GM11168 (cell line): Measurements from ENCODE around the gene ZSCAN26.

Source experiments
- in situ Hi-C: fragments of 300-500 bp; cut with MboI; formaldehyde crosslinking; loops from one replicate; pipeline ENCODE4 v1.12.0; 2022; ENCODE audit warnings: low sequenced_read_pairs; ENCODE audit not compliant: unreplicated experiment

Gene ZSCAN26

DNA sequence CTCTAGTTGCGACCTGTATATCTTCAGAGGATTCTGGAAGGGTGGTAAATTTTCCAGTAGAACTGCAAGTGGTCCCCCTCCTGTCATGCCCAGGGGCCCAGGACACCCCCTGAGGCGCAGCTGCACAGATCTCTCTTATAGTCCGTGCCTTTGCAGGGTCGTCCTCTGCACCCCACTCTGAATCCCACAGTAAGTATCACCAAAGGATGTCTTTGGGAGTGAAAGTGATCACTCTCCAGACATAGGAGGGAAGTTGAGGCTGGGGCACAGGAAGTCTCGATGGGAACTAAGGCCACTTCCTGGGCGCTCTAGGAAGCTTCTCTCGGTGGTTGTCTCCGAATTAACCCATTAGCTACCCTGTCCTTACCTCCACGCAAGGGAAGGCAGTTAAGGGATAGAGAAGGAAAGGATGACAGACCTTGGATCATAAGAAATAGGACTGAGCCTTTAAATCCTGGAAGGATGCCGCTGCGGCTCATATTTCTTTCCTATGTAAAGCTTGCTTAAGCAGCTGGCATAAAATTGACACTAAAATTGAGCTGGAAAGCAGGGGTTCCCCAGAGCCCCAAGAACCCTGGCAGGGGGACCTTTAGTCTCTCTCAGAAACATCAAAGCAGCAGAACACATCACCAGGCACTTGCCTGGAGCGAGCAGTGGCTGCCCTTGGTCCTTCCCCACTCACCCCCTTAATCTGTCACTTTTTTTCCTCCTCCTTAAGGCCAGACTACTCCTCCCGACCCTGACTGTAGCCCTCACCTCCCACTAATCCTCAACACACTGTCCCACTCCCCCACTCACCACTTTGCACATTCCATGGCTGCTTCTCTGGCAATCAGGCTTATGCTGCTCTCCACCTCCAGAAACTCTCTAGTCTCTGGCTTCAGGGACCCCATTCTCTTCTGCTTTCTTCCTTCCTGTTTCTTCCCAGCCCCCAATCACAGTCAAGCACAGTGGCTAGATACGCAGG, 14.7 kb upstream of the ZSCAN26 start, which contains the start of gene ZKSCAN4:
Gene ZKSCAN4, minus strand, starts transcription at position 261 of the 967 bp plus-strand sequence. CDS start 289 bp downstream, outside the sequence.
- in situ Hi-C loops = no loop called here

DNA sequence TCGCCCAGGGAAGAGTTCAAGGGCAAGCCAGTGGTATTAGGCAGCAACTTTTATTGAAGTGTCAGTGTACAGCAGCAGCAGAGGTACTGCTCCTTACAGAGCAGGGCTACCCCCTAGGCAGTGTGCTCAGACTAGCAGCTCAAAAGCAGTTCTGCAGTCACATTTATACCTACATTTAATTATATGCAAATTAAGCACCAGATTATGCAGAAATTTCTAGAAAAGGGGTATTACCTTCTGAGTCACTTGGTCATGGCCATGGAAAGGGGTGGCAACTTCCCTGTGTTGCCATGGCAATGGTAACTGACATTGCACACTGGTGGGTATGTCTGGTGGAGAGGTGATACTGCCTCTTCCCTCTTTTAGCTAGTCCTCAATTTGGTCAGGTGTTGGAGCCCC, 12.8 kb upstream of the ZSCAN26 start:
- in situ Hi-C loops = no loop called here

DNA sequence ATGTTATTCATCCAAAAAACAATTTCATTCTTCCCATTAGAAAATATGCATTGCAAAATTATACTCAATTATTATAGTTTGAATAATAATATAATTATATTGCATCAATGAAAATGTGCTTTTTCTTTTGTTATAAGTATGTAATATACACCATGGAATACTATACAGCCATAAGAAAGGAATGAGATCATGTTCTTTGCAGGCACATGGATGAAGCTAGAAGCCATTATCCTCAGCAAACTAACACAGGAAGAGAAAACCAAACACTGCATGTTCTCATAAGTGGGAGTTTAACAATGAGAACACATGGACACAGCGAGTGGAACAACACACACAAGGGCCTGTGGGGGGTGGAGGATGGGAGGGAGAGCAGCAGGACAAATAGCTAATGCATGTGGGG, 9.9 kb upstream of the ZSCAN26 start:
- in situ Hi-C loops = no loop called here

DNA sequence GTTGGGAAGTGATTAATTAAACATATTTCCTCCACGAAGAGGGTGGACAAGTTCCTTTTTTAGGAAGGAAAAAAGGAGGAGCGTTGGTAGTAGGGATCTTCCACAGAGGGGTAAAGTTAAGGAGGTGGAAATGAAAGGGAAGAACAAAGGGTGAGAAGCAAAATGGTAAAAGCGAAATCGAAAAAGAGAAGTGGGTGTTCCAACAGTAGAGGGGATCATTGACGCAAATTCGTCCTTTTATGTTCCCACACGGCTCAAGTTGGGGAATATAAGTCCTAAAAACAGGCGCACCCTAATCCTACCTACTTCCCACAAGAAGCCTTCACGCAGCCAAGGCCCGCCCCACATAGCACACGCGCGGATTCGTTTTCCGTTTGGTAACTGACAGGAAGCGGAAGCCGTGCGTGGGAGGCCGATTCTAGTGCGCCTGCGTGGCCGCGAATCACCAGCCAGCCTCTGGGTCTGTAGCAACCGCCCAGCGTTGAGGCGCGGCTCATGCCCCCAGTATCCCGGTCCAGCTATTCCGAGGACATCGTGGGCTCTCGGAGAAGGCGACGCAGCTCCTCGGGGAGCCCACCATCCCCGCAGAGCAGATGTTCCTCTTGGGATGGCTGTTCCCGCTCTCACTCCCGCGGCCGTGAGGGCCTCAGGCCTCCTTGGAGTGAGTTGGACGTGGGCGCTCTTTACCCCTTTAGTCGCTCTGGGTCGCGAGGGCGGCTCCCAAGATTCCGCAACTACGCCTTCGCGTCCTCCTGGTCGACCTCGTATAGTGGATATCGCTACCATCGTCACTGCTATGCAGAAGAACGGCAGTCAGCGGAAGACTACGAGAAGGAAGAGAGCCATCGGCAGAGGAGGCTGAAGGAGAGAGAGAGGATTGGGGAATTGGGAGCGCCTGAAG, 7.8 kb upstream of the ZSCAN26 start, which contains the start of gene NKAPL:
Gene NKAPL, plus strand, starts transcription at position 421 of the 901 bp plus-strand sequence. Its CDS starts 75 bp downstream, at position 496.
- in situ Hi-C loops = no loop called here

DNA sequence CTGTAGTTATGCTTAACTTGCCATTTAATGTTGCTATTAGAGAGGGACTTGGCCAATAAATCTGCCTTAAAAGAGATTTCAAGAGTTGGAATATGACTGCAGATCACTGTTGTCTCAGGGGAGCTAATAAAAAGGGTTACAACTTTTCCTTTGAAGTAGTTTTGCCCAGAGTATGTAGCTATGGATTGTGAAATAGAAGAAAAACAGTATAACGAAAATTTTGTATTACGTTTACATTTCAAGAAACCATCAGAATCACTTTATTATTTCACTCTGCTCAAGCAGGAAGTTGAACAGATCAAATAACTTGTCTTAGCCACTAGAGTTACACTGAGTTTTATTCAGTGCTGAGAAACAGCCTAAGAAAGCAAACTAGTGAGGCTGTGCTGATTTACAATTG, 3.0 kb upstream of the ZSCAN26 start:
- in situ Hi-C loops = loop anchor here (10.0 kb wide), 1 partner anchor 91 kb away; no protein-coding TSS in a partner anchor

DNA sequence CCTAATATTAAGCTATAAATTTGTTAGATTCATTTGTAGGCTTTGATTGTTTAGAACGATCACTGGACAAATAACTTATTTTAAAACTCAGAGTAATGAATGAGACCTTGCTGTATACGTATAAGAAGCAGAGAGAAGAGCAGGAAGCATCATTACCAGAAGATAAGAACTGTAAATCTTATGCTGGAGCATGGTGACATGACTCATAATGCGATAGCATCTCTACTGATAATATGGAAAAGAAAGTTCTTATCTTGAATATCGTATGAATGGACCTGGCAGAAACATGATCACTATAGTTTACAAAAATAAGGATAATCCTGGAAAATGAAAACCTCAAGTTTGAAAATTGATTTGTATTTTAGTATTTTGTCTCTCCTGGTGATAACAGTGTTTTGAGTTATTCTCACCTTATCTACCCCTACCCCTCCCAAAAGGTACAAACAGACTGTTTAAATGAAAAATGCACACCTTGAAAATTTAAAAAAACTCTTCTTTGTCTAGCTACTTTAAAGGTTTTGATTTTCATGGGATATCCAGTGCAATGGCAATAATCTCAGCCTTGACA, 2.0 kb upstream of the ZSCAN26 start:
- in situ Hi-C loops = loop anchor here (10.0 kb wide), 1 partner anchor 90 kb away; no protein-coding TSS in a partner anchor

DNA sequence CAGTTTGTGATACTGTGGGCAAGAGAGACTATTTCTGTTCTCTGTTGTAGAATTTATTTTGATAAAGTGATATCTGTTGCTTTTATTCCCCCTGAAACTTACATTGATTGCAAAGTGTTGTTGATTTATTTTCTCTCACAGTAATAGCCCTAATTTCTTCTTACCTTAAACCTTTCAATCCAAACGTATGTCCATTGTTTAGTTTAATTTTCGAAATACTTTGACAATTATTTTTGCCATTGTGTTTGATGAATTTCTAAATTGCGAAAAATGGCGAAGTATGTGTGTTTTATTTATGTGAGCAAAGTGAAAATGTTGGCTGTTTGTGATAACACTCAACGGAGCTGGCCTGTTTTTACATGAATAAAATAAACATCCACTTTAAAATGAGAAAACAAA, 381 bp upstream of the ZSCAN26 start:
- in situ Hi-C loops = loop anchor here (10.0 kb wide), 1 partner anchor 88 kb away; no protein-coding TSS in a partner anchor

DNA sequence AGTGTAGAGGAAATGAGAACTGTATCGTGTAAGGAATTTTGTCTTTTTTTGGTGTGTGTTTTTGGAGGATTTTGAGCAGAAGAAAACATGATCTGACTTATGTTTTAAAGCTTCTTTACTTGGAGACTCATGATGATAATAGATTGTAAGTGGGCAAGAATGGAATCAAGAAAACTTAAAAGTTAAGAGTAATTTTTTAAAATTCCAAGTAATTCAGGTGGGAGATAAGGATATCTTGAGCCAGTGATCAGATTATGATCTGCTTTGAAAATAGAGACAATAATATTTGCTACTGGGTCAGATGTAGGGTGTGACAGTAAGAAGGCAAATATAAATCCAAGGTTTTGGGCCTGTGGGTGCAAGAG, 734 bp downstream of the ZSCAN26 start:
- in situ Hi-C loops = loop anchor here (10.0 kb wide), 1 partner anchor 87 kb away; no protein-coding TSS in a partner anchor

DNA sequence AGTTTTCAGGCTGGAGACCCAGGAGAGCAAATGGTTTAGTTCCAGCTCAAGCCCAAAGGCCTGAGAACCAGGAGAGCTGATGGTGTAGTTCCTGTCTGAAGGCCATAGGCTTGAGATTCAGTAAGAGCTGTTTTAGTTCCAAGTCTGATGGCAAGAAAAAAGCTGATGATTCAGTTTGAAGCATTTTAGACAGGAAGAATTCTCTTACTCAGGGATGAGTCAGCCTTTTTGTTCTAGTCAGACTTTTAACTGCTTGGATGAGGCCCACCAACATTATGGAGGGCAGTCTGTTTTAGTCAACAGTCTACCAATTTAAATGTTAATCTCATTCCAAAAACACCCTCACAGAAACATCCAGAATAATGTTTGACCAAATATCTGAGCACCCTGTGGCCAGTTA, 2.5 kb downstream of the ZSCAN26 start:
- in situ Hi-C loops = loop anchor here (10.0 kb wide), 1 partner anchor 85 kb away; no protein-coding TSS in a partner anchor

DNA sequence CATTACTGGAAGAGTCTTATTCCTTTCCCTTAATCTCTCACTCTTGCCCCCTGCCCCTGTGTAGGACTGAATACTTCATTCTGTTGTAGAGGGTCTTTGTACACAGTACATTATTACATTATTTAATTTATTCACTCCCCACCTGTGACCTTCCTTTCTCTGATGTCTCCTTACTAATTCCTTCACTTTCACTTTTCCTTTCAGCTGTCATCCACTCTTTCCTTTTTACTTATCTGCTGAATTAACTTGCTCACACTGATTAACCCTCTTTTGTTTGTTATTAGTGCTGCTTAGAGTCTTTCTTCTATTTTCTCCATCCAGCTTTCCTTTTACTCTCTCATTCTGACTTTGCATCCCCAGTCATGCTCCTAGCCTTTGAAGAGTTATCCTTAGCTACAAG, 7.9 kb downstream of the ZSCAN26 start:
- in situ Hi-C loops = no loop called here

DNA sequence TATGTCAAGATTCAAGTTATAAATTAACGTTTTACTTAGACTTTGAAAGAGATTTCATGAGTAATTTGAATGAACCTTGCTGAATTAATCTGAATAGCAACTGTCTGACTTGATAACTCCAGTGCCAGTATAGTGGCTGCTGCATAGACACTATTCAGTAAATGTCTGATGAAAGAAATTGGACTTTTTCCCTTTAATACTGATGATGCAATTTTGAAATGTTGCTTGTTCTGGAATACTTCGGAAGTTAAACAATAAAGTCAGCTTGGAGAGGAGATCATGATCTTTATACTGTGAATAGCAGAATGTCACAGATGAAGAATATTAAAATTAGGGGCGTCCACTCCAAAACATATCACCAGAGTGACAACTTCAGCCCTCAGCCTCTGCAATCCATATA, 10.8 kb downstream of the ZSCAN26 start:
- in situ Hi-C loops = no loop called here

DNA sequence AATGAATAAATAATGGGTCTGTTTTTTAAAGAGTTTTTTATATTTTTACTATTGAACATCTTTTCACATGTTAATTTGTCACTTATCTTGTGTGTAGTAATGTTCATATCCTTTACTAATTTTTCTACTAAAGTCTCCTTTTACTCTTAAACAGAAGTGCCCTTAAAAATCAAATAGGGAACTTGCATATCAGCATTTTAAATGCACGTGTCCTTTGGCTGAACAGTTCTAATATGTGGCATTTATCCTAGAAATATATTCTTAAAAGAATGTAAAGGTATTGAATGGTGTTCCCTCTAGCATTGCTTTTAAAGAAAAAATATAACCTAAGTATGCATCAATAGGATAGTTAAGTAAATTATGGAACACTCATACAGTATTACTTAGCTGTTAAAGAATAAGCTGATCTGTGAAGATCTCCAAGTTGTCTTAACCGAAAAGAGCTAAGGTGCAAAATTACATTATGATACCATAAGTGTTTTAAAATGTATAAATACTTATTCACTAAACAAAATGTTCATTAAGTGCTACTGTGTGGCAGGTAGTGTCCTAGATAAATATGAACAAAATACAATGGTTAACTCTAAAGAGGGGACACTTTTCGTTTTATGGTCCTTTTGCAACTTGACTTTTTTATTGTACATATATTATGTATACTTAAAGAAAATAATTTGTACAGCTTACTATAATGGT, 13.8 kb downstream of the ZSCAN26 start:
- in situ Hi-C loops = no loop called here

DNA sequence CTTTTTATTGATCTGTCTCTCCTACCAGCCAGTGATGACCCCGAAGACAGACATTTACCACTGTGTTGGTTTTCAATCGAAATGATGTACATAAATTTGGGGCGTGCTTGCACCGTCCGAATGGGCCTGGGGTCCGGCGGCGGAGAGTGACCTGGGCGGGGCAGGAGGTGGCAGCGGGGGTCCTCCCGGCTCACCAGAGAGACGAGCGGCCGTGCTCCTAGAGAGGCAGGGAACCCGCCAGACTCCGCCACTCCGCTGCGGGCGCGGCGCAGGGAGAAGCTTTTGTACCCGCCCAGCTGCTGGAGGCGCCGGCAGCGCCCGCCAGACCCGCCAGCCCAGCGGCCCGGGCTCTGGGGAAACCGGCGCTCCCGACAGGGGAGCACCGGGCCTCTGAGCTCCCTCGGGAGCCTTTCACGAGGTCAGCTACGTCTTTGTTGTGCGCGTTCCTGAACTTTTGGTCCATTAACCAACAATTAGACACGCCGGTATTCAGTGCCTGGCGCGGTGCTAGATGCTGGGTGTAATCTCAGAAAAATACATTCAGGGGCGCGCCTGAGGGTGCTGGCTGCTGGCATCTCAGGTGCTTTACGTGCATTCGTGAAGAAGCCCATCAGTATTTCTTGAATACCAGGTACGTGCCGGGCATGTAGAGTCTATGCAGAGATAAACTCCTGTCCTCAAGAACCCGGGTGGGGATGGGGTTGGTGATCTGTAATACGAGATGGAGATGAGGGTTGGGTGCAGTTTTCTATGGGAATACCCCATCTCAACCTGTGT, 14.5 kb downstream of the ZSCAN26 start, which contains the start of gene PGBD1:
Gene PGBD1, plus strand, starts transcription at position 285 of the 777 bp plus-strand sequence. CDS start 2,242 bp downstream, outside the sequence.
- in situ Hi-C loops = no loop called here

DNA sequence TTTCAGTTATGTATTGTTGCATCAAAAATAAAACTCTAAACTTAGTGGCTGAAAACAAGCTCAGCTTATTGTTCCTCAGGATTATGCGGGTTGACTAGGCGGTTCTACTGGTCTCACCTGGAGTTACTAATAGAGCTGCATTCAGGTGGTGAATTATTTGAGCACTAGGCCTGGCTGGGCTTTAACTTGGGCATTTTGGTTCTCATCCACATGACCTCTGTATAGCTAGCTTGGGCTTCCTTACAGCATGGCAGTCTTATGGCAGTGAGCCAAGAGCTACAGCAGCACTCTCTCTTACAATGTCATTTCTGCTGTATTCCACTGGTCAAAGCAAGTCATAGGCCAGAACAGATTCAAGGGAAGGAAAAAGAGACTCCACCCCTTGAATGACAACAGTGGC, 16.0 kb downstream of the ZSCAN26 start:
- in situ Hi-C loops = no loop called here

DNA sequence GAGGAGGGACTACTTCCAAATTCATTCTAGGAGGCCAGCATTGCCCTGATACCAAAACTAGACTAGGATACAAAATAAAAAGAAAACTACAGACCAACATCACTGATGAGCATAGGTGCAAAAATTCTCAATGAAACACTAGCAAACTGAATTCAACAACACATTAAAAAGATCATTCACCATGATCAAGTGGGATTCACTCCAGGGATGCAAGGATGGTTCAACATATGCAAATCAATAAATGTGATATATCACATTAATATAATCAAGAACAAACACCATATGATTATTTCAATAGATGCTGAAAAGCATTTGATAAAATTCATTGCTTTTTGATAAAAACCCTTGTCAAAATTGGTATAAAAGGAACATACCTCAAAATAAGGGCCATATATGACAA, 24.6 kb downstream of the ZSCAN26 start:
- in situ Hi-C loops = no loop called here

DNA sequence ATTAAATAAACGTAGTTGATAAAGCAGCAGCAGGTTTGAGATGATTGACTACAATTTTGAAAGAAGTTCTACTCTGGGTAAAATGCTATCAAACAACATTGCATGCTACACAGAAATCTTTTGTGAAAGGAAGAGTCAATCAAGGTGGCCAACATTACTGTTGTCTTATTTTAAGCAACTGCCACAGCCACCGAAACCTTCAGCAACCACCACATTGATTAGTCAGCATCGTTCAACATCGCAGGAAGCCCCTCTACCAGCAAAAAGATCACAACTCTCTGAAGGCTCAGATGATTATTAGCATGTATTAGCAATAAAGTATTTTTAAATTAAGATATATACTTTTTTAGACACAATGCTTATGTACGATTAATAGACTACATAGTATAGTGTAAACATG, 28.4 kb downstream of the ZSCAN26 start:
- in situ Hi-C loops = no loop called here

DNA sequence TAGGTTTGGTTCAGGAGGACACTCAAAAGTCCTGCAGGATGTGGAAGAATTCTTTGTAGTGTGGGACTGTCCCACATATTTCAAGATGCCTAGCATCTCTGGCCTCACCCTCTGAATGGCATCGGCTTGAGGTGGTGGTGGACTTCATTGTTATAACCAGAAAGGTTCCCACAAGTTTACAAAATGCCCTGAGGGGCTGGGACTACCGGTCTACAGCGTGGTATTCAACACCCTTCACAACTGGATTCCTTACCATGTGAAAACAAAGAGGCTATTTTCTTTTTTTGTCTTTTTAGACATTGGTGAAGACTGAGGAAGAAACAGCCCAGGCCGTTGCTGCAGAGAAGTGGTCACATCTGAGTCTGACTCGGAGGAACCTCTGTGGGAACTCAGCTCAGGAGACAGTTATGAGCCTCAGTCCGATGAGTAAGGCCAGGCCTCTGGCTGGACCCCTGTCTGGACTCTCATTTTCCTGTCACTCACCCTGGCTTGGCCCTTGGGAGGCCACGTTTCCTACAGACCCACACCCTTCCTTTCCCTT, 29.6 kb downstream of the ZSCAN26 start:
- in situ Hi-C loops = no loop called here

DNA sequence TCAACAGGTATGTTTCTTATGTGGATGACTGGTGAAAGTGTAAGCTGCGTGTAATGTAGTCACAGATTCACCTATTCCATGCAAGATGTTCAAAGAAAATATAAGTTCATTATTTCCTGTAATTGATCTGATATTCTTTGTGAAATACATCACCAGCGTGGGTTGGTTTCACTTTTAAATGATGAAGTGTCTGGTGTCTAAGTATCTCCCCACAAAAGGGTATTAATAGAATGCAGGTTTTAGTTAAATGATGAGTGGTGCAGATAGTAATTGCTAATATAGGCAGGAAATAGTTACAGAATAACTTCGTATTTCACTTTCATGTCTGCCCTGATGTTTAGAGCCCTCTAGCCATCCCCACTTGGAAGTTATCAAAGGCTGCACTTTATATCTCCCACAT, 36.6 kb downstream of the ZSCAN26 start:
- in situ Hi-C loops = no loop called here
